ENCODE results near the gene ENO1.

DNA sequence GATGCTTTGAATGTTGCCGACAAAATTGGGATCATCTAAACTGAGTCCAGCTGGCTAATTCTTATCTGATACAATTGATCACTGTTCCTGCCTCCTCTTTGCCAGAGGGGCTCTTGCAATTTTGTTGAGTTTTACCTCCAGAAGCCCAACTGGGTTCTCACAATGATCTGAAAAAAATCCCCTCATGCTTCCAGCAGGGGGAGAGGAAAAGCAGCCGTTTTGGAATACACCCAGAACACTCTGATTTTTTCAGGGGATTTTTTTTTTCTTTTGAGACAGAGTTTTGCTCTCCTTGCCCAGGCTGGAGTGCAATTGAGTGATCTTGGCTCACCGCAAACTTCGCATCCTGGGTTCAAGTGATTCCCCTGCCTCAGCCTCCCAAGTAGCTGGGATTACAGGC lies 47.1 kb downstream of the ENO1 start:
- TF ChIP-seq, protein P1, sequence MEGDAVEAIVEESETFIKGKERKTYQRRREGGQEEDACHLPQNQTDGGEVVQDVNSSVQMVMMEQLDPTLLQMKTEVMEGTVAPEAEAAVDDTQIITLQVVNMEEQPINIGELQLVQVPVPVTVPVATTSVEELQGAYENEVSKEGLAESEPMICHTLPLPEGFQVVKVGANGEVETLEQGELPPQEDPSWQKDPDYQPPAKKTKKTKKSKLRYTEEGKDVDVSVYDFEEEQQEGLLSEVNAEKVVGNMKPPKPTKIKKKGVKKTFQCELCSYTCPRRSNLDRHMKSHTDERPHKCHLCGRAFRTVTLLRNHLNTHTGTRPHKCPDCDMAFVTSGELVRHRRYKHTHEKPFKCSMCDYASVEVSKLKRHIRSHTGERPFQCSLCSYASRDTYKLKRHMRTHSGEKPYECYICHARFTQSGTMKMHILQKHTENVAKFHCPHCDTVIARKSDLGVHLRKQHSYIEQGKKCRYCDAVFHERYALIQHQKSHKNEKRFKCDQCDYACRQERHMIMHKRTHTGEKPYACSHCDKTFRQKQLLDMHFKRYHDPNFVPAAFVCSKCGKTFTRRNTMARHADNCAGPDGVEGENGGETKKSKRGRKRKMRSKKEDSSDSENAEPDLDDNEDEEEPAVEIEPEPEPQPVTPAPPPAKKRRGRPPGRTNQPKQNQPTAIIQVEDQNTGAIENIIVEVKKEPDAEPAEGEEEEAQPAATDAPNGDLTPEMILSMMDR (IDR thresholded peaks at IDR 0.05), result peak in 2 of 4 experiments; percentile 12 to 30
- no peak for TF ChIP-seq POLR2A (IDR thresholded peaks at IDR 0.05)
- no peak for TF ChIP-seq EP300 (IDR thresholded peaks at IDR 0.05)
- TF ChIP-seq POLR2AphosphoS5 (IDR thresholded peaks at IDR 0.05), result no peak
